Stimulated activated CD8-positive, alpha-beta memory T cell treated with anti-CD3 and anti-CD28 coated beads, Interleukin-2, amount 100 ng/mL, for 1 hour (primary cell): ENCODE results near the gene ARMC9.
"Not testable (repeated sequence)": the region's sequence is repeated elsewhere in the genome, so short reads cannot be mapped to it uniquely, and the experiment has no call there.

Experiments used
- DNase-seq, 2 donors: peaks; one replicate each; pipeline ENCODE4 v3.0.0-alpha.2; 2020; ENCODE audit warnings: low read depth in 2 of 2

The ARMC9 gene

DNA sequence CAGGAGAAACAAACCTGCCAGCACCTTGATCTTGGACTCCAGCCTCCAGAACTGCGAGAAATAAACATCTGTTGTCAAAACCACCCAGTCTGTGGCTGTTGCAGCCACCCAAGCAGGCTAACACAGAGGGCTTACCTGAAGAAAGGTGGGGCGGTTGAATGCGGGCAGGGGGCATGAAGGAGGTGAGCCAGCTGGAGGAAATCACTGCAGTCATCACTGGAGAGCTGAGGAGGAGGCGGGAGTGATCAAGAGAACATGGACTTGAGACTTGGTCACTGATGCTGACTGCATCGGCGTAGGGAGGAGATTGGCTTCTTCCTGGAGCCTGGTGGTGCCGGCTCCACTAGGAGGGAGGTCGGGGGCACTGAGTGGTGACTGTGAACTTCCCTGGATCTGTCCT lies 14.6 kb upstream of the ARMC9 start:
- no peak for DNase-seq

DNA sequence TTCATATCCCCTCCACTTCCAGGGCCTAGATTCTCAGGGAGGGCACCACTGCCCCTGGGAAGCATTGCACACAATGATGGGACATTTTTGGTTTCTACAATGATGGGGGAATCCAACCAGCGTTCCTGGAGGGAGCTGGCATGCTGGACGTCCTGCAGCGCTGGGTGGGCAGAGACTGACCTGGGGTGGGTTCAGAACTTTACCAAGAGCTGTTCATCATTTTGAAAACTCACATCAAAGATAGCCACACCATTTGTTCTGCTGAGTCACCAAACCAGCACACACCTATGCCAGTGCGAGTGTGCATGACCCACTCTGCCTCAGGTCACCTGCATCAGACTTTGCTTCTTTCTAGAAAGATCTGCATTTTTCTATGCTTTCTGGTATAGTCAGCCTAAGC lies 14.1 kb upstream of the ARMC9 start:
- no peak for DNase-seq

DNA sequence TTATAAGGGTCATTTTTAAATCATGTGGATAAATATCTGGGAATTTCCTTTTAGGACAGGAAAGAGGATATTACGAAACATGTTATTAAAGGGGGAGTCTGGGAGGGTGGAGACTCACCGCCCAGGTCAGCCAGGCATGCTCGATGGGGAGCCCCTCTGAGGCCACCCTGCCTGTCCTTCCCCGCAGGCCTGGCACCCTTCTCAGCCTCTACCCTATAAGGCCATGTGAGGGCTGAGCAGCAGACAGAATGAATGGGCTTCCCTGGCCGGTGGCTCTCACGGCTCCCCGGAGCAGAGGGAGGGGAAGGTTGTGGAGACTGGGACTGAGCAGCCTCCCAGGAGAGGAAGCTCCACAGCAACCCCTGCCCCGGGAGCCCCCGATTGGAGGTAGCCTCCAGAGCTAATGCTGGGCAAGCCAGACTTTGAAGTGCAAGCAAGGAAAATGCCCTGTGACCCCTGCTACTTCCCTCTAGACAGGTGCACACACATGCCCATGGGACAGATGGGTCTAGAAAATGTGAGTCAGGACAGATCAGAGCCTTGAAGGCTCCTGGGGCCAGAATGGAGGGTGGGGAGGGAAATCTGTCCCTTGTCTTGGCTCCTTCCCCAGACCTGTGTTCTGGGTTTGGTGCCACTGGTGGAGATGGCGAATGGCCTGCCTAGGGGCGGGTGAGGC lies 13.2 kb upstream of the ARMC9 start:
- no peak for DNase-seq

DNA sequence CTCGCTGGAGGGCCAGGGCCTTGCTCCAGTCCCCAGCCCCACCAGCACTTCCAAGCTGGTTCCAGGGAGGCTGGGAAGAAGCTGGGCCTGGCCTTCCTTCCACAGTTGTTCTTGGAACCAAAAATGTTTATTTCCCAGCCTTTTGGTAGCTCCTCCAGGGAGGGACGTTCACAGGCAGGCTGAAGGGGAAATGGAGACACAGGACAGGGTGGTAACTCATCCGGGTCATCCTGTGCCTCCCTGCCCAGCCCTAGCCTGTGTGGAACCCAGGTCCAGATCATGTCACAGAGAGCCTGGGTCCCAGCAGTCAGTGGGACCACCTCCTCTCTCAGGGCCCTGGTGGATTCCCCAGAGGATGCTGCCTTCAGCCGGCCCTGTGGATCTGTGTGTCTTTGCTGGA lies 12.5 kb upstream of the ARMC9 start:
- DNase-seq, result no peak

DNA sequence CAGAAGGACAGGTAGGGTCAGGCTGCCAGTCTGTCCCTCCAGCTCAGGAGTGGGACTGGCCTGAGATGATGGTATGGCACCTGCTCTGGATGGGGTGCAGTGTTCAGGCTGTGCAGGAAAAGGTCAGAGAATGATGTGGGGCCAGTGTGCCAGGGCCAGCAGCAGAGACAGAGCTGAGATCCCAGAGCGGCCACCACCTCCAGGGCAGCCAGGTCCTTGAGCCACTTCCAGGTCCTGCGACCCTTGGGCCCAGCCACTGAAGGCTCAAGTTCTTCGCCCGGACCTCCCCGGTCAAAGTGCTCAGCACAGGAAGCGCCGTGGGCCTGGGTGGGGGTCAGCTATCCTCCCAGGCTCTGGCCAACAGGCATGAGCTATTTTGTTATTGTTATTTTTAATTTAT lies 12.1 kb upstream of the ARMC9 start:
- no peak for DNase-seq

DNA sequence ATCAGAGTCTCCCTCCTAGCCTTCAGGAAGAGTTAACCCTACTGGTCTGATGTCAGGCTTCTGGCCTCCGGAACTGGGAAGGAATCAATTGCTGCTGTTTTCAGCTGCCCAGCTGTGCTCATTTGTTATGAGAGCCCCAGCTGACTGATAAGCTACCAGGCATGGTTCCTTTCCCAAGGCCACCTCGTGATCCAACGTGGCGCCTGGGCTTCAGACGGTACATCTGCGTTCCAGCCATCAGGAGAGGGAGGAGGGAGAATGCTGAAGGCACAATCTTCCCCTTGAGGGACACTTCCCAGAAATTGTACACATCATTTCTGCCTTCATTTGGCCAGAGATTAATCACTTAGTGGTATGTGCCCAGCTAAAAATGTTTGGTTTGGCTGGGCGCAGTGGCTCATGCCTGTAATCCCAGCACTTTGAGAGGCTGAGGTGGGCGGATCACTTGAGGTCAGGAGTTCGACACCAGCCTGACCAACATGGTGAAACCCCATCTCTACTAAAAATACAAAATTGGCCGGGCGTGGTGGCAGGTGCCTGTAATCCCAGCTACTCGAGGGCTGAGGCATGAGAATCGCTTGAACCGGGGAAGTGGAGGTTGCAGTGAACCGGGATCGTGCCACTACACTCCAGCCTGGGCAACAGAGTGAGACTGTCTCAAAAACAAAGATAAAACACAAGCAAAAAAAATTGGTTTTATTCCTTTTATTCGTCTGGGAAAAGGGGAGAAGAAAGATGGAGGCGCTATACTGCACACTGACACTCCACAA lies 10.5 kb upstream of the ARMC9 start:
- DNase-seq, result no peak

DNA sequence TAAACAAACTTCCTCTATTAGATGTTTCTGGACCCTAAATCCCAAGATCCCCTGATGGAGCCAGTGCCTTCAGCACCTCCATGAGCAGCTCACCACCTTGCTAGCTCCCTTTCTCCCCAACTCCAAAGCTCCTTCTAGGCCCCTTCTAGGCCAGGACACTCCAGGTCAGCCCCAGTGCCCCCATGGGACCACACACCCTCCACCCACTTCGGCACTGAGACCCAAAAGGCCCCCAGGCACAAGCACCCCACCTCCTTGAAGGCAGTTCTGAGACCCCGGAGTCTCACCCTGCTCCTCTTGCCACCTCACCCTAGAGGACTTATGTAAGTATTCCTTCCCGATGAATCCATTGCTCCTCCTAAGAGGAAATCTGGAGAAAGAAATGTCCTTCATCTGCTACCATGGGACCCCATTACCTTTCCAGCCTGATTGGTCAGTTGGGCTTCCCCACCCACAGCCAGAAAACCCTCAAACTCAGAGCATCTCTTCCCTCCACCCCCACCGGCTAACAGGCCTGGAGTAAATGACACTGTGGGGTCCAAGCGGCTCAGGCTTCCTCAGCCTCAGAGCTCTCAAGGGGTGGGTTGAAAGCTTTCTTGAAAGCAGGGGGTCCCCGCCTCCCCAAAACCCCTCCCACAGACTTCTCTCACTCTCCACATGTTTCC lies 9.8 kb upstream of the ARMC9 start:
- no peak for DNase-seq

DNA sequence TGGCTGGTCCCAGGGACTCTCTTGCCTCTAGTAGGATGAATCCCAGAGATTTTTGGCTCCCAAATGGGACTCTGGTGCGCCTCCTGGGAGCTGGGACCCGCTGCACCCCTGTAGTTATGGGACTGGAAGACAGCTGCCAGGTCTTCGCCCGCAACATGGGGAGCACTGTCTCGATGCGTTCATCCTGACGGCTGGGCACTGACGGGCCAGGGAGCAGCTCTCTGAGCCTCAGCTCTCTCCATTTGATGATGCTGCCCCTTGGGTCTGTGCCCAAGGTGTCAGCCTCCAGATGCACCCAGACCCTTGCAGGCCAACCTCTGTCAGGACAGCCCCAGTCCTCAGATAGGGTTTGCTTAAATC lies 9.3 kb upstream of the ARMC9 start:
- no peak for DNase-seq

DNA sequence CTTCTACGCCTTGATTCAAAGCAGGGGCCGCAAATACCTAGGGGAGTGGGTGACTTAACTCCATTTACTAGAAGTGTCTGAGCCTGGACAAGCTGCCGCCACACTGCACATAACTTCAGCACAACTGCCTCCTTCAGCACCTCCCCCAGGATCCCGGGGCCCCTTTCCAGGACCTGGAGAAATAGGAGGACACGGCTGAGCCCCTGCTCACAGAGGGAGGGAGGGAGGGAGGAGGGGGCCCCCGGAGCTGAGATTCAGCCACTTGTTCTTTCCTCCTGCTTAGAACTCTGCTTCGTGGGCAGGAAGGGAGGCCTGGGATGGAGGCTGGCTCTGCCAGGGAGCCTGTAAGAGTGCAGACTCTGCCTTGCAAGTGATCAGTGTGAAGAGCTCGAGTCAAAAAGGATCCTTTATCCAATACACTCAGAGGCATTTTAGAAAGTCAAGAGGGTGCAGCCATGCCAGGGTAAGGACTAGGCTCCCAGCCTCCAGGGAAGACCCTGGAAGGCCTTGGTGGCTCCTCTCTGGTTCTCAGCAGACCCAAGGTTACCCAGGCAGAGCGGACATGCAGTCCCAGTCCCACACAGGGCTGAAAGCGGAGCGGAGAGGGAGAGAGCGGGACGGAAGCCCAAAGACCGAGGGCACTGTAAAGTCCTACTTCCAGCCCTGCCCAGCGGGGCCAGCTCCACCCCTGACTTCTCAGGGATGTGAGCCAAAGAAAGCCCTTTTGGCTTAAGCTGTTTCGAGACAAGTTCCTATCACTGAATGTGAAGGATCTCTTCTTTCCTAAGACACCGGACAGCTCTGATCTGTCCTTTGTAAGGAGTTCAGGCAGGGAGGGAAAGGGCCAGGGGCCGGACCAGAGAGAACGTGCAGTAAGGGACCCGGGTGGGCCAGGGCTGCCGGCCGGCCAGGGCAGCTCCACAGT lies 8.6 kb upstream of the ARMC9 start:
- DNase-seq, result no peak

DNA sequence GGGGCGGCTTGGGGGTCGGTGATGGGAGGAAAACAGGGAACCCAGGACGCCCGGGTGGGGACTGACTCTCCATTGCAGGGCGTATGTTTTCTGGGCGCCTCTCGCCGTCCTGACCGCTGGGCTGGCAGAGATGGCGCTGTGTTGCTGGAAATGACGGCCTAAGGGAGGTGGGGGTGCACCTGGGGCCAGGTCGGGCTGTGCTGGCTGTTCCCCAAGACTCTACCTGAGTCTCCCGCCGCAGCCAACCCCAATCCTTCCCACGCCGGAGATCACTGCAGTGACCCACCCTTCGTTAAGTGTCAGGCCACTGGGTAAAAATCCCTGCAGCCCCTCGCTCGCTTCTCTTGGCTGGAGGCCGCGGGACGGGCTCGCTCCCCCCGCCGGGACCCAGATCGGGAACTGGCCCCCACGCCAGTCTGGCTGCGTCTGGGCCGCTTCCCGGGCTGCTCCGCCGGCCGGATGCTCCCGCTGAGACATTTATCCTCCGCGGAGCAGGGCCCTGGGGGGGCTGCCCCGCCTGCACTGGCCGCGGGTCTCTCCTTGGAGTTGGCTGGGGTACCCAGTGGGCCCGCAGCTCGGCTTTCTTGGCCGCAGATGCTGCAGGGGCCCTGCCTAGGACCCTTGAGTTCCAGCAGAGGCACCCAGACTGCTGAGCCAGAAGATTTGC lies 7.8 kb upstream of the ARMC9 start:
- no peak for DNase-seq

DNA sequence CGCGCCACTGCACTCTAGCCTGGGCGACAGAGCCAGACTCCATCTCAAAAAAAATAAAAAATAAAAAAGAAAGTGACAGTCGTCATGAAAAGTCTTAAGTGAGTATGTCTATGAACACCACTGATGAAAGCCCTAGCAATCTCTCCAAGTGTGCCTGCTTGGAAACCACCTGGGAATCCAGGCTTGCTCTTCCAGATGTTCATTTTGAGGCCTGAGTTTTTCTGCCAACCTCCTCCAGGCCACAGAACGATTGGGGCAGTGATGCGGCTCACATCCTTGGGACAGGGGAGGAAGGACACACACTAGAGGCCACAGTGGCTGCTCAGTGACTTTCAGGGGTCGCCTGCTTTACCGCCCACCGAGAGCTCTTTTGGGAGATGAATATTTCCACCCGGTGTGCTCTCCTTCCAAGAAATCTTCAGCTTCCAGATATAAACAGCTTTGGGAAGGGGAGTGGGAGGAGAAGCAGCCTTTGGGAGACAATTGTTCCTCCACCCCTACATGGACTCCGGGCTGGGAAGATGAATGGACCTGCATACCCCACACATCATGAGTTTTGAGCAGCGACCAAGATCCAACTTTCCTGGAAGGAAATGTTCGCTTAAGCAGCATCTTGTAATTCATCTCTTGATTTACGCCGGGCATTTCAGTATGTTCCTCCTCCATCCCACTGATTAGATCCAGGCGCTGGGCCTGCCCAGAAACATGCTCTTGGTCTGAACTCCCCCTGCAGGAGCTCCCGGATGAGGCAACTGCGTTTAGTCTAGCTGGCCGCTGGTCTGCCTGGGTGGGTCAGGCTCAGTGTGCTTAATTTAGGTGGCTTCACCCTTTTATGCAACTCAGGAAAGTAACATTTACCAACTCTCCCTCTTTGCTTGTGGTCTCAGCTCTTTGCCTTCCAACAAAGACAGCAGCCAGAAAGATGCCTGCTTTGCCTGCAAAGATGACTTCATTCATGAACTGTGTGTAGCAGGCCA lies 6.2 kb upstream of the ARMC9 start:
- DNase-seq, result no peak

DNA sequence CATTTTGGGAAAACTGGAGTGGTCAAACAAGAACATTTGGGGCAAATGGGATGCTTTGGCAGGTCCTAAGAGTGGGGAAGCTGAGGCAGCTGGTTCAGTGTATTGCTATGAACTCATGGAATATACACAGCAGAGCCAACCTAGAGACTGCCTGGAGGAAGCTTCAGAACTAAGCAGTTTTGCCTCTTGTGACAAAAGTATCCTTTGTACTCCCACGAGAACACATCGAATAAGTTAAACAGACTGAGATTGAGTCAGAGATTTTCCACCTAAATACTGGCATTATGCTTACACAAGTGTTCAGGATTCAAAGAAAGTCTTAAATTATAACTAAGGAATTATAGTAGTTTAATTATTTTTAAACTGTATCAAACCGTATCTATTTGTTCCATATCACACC lies 5.2 kb upstream of the ARMC9 start:
- no peak for DNase-seq

DNA sequence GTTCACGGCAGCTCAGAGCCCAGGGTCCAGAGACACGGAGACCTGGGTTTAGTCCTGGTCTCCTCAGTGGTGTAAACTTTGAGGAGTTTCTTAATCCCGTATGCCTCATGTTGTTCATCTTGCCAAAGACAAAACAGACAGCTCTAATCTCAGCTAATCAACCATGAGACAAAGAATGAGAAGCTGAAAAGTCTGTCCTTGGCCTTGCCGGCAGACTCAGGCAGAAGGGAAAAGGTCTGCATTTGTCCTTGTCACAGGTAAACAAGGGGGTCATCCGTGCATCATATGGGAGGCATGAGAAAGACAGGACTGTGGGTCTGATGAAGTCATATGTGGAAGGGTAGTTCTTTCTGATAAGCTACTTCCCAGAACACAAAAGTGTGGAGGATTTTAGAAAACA lies 1.8 kb upstream of the ARMC9 start:
- DNase-seq, result no peak

DNA sequence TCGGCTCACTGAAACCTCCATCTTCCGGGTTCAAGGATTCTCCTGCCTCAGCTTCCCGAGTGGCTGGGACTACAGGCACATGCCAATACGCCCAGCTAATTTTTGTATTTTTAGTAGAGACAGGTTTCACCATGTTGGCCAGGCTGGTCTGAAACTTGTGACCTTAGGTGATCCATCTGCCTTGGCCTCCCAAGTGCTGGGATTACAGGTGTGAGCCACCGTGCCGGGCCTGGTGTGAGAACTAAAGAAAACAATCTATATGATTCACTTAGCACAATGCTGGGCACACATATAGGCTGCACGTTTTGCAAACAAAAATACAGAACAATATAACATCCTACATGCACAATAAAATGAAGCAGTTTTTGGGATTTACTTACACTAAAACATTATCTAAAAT lies 1.2 kb upstream of the ARMC9 start:
- DNase-seq, result not testable (repeated sequence)

DNA sequence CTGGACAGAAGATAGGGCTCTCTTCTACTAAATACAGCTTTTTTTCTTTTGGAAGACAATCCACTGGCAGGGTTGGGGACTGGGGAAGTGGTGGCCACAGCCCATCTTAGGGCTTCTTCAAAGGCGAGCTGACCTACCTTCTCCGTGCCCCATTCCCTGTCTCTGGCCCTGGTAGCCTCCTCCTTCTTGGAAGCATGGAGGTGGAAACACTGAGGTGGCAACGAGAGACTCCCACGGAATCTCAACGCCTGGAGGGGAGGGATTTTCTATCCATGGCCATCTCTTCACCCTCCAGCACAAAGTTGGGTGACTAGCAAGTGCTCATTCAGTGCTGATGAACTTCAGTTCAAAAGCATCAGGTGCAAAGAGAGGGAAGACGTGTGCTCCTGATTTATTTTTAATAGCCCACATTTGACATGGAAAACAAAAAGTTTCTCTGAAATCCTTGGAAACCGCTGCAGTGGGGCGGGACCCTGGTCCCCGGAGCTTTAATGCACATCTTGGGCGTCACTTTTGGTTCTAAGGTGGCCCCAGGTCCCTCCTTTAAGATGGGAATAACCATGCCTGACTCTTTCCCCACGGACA lies 633 bp upstream of the ARMC9 start:
- no peak for DNase-seq

DNA sequence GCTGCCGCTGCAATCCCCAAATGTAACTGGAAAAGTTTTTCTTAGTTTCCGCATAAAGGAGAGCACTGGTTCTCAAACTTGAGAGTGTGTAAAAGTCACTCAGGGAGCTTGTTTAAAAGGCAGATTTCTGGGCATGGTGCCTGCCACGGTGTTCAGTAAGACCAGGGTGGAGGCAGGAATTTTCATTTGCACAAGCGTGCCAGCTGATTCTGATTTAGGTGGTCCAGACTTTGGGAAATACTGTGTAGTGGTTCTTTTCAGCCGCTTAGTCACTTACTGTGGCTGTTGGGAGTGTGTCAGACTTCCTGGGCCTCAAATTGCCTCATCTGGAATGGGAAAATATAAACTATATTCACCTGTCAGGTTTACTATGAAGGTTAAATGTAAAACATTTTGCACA lies 788 bp downstream of the ARMC9 start:
- no peak for DNase-seq

DNA sequence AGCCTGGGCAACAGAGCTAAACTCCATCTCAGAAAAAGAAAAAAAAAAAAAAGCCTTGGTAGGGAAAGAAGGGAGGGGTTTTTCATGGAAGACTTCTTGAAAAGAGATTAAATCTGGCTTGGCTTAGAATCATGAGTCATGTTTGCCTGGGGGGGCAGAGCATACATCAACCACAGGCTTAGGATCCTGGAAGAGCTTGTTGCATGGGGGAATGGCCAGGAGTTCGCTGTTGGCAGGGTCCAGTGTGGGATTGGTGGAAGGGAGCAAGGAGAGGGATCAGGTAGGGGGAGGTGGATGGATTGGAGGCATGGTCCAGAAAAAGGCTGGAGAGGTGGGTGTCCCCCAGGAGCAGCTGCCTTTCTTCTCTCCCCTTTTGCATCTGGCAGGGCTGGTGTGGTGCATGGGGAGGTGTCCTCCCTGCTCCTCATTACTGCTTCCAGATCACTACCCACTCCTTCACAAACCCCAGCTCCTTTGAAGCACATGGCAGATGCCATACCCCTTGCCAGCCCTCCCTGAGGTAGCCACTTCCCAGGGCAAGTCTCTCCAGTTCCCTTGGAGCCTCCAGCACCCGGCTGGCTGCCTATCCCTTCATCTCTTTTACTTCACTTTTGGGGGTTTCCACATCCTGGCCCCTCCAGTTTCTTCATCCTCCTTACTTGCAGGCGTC lies 2.5 kb downstream of the ARMC9 start:
- no peak for DNase-seq

DNA sequence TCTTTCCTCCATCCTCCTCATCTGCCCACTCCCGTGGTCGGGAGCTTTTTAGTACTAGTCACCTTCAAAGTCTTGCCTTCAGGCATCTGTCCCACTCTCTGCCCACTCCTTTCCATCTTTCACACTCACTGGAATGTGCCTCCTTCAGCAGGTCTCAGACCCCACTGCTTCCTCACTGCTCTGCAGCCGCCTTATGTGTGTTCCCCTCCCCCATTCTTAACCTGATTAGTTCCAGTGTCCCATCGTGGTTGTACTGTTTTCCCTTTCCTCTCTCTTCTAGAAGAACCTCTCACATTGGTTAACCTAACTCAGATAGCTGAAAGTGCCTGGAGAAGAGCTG lies 3.0 kb downstream of the ARMC9 start:
- DNase-seq, result no peak

DNA sequence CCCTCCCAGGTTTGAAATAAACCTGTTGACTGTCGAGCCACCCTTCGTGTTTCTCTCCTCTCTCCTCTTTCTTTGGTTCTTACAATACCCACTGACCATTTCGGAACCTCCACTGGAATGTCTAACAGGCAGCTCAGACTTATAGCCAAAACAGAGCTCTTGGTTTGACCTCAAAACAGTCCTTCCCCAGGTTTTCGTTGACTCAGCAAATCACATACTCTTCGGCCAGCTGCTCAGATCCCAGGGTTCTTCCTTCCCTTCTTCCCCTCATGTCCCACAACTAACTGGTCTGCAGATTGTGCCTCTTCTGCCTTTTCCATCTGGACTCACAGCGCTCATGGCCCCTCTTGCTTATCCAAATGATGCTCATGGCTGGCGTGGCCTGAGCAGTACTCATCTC lies 4.7 kb downstream of the ARMC9 start:
- DNase-seq, result no peak

DNA sequence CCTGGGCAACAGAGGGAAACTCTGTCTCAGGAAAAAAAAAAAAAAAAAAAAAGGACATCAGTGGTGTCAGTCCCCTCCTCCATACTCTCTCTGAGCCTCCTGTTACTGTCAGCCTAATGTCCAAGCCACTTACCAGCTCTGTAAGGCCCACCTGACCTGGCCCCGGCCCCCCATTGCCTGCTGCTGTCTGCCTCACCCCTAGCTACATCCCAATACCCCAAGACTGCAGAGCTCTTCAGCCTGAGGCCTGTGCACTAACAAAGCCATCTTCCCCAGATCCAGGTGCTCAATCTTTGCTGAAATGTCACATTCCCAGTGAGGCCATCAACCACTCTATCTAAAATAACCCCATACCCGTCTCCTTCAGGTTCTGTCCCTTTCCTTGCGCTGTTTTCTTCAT lies 5.7 kb downstream of the ARMC9 start:
- no peak for DNase-seq
